IMR-90 (cell line): ENCODE data around the gene GPER1. TPM values are rescaled to one million over a fixed set of nuclear protein-coding genes. Genes with fewer than 3 reads are reported as not detected.

Experiments
- ATAC-seq: fragments of 200-7000 bp; cut with Tn5 transposase; 2 replicates; pipeline ENCODE4 v1.9.1; 2020; ENCODE audit warnings: low read depth, mild to moderate bottlenecking, moderate library complexity
- BruUV-seq: library from RNA; stranded (reverse); fragments of 400-500 nt; replicated peaks from 2 replicates; lab custom pipeline; 2021; lab: Mats Ljungman, UMichigan
- CTCF ChIA-PET: fragments of 300-600 bp; formaldehyde crosslinking; extraction: SDS; loops from one replicate; lab custom pipeline; 2021; ENCODE audit warnings: antibody characterized with exemption; lab: Yijun Ruan, JAX
- POLR2A ChIA-PET: fragments of 300-600 bp; sonication (Branson Sonifier 250); formaldehyde crosslinking; loops from one replicate; lab custom pipeline; 2022; ENCODE audit warnings: antibody characterized with exemption; ENCODE audit not compliant: unreplicated experiment; lab: Charles Lee
- DNase-seq: peaks from one replicate; pipeline ENCODE4 v3.0.0; 2013
- H2AFZ ChIP-seq: replicated peaks from 2 replicates; pipeline ENCODE3; 2013; ENCODE audit warnings: low read length, mild to moderate bottlenecking; ENCODE audit not compliant: poor library complexity
- H2AK5ac ChIP-seq: 2 replicates; pipeline ENCODE4 v1.6.1; 2013; ENCODE audit warnings: low read depth, low read length, inconsistent platforms
- H2AK9ac ChIP-seq: replicated peaks from 2 replicates; pipeline ENCODE3; 2013; ENCODE audit warnings: mild to moderate bottlenecking, low read depth, low read length, moderate library complexity; ENCODE audit not compliant: poor library complexity
- H2BK120ac ChIP-seq: 2 replicates; pipeline ENCODE4 v1.6.1; 2013; ENCODE audit warnings: low read depth, low read length, inconsistent platforms
- H2BK15ac ChIP-seq: 3 replicates; pipeline ENCODE4 v1.6.1; 2013; ENCODE audit warnings: low read depth, low read length, inconsistent platforms
- H2BK20ac ChIP-seq: 2 replicates; pipeline ENCODE4 v1.6.1; 2013; ENCODE audit warnings: low read depth, mild to moderate bottlenecking, inconsistent platforms, low read length, moderate library complexity
- H2BK5ac ChIP-seq: 2 replicates; pipeline ENCODE4 v1.6.1; 2013; ENCODE audit warnings: mild to moderate bottlenecking, low read depth, low read length, inconsistent platforms; ENCODE audit not compliant: poor library complexity, severe bottlenecking
- H3K14ac ChIP-seq: replicated peaks from 2 replicates; pipeline ENCODE4 v1.6.1; 2013; ENCODE audit warnings: low read depth, low read length, inconsistent platforms
- H3K18ac ChIP-seq: 2 replicates; pipeline ENCODE4 v1.6.1; 2013; ENCODE audit warnings: low read depth, low read length, control low read depth
- H3K23ac ChIP-seq: 2 replicates; pipeline ENCODE4 v1.6.1; 2013; ENCODE audit warnings: low read depth, low read length, inconsistent platforms
- H3K27ac ChIP-seq: 2 replicates; pipeline ENCODE4 v1.5.1; 2013; ENCODE audit warnings: mild to moderate bottlenecking, control low read depth, low read length; ENCODE audit not compliant: insufficient read depth
- H3K27me3 ChIP-seq: 2 replicates; pipeline ENCODE4 v1.6.1; 2013; ENCODE audit warnings: low read length; ENCODE audit not compliant: control insufficient read depth, insufficient read depth
- H3K36me3 ChIP-seq: 2 replicates; pipeline ENCODE4 v1.6.1; 2013; ENCODE audit warnings: low read length, mixed read lengths; ENCODE audit not compliant: control insufficient read depth, insufficient read depth
- H3K4ac ChIP-seq: 2 replicates; pipeline ENCODE4 v1.6.1; 2013; ENCODE audit warnings: low read depth, low read length, inconsistent platforms
- H3K4me1 ChIP-seq: 2 replicates; pipeline ENCODE4 v1.6.1; 2013; ENCODE audit warnings: low read length, mixed read lengths; ENCODE audit not compliant: control insufficient read depth, insufficient read depth
- H3K4me2 ChIP-seq: 2 replicates; pipeline ENCODE4 v1.6.1; 2013; ENCODE audit warnings: low read depth, mild to moderate bottlenecking, control low read depth, low read length, moderate library complexity
- H3K4me3 ChIP-seq: 2 replicates; pipeline ENCODE4 v1.5.1; 2013; ENCODE audit warnings: low read depth, mild to moderate bottlenecking, control low read depth, low read length, moderate library complexity; ENCODE audit not compliant: insufficient read depth
- H3K56ac ChIP-seq: 2 replicates; pipeline ENCODE4 v1.6.1; 2013; ENCODE audit warnings: low read length, inconsistent platforms; ENCODE audit not compliant: insufficient read depth; ENCODE audit errors: extremely low read depth
- H3K79me1 ChIP-seq, 2 experiments: 2 replicates each; pipeline ENCODE4 v1.6.1; 2013; ENCODE audit warnings: low read length in 2 of 2, inconsistent platforms in 1 of 2, low read depth in 1 of 2
- H3K9ac ChIP-seq: 2 replicates; pipeline ENCODE4 v1.6.1; 2013; ENCODE audit warnings: low read depth, low read length, control low read depth
- H3K9me1 ChIP-seq: 2 replicates; pipeline ENCODE4 v1.6.1; 2013; ENCODE audit warnings: low read length, inconsistent platforms; ENCODE audit not compliant: insufficient read depth
- H3K9me3 ChIP-seq: 2 replicates; pipeline ENCODE4 v1.6.1; 2013; ENCODE audit warnings: low read length; ENCODE audit not compliant: control insufficient read depth, insufficient read depth
- H4K20me1 ChIP-seq: 2 replicates; pipeline ENCODE4 v1.6.1; 2013; ENCODE audit warnings: low read length, inconsistent platforms; ENCODE audit not compliant: insufficient read depth
- H4K5ac ChIP-seq: 2 replicates; pipeline ENCODE4 v1.6.1; 2013; ENCODE audit warnings: mild to moderate bottlenecking, low read depth, low read length, control low read depth
- H4K8ac ChIP-seq, 2 experiments: 2 replicates each; pipeline ENCODE4 v1.6.1; 2013; ENCODE audit warnings: low read depth in 2 of 2, low read length in 2 of 2, control low read depth in 1 of 2, inconsistent platforms in 1 of 2
- H4K91ac ChIP-seq: 2 replicates; pipeline ENCODE4 v1.6.1; 2013; ENCODE audit warnings: low read depth, low read length, inconsistent platforms; ENCODE audit not compliant: insufficient read depth
- BHLHE40 ChIP-seq: fragments of 150-350 bp; IDR thresholded peaks from 2 replicates; pipeline ENCODE4 v1.6.1; 2016; ENCODE audit warnings: mild to moderate bottlenecking, low read depth, low read length
- CEBPB ChIP-seq: IDR thresholded peaks from 2 replicates; pipeline ENCODE4 v1.6.1; 2012; ENCODE audit warnings: low read depth, low read length, improper control_type of control experiment
- CHD1 ChIP-seq: IDR thresholded peaks from 2 replicates; pipeline ENCODE4 v1.6.1; 2012; ENCODE audit warnings: low read depth, low read length, improper control_type of control experiment
- ELK1 ChIP-seq: fragments of 150-350 bp; IDR thresholded peaks from 2 replicates; pipeline ENCODE4 v1.6.1; 2016; ENCODE audit warnings: low read depth, mild to moderate bottlenecking, low read length, moderate library complexity, borderline replicate concordance
- FOS ChIP-seq: fragments of 150-350 bp; IDR thresholded peaks from 2 replicates; pipeline ENCODE4 v1.6.1; 2016; ENCODE audit warnings: low read depth, low read length
- MAFK ChIP-seq: IDR thresholded peaks from 2 replicates; pipeline ENCODE4 v1.6.1; 2012; ENCODE audit warnings: low read depth, low read length, improper control_type of control experiment
- MAZ ChIP-seq: IDR thresholded peaks from 2 replicates; pipeline ENCODE4 v1.6.1; 2012; ENCODE audit warnings: low read depth, mild to moderate bottlenecking, low read length, improper control_type of control experiment, moderate library complexity, borderline replicate concordance
- MXI1 ChIP-seq: IDR thresholded peaks from 2 replicates; pipeline ENCODE4 v1.6.1; 2012; ENCODE audit warnings: low read depth, mild to moderate bottlenecking, low read length, moderate library complexity, borderline replicate concordance
- NFE2L2 ChIP-seq: fragments of 150-350 bp; IDR thresholded peaks from 2 replicates; pipeline ENCODE4 v1.6.1; 2016; ENCODE audit warnings: low read depth, mild to moderate bottlenecking, low read length
- POLR2A ChIP-seq: IDR thresholded peaks from 2 replicates; pipeline ENCODE4 v1.6.1; 2012; ENCODE audit warnings: mild to moderate bottlenecking, low read depth, low read length
- RAD21 ChIP-seq: IDR thresholded peaks from 2 replicates; pipeline ENCODE4 v1.6.1; 2012; ENCODE audit warnings: low read length, improper control_type of control experiment
- RCOR1 ChIP-seq: IDR thresholded peaks from 2 replicates; pipeline ENCODE4 v1.6.1; 2012; ENCODE audit warnings: mild to moderate bottlenecking, low read length, improper control_type of control experiment; ENCODE audit not compliant: insufficient replicate concordance
- RFX5 ChIP-seq: IDR thresholded peaks from 2 replicates; pipeline ENCODE4 v1.8.0; 2012; ENCODE audit warnings: low read depth, mild to moderate bottlenecking, low read length, moderate library complexity
- SMC3 ChIP-seq: fragments of 150-350 bp; IDR thresholded peaks from 2 replicates; pipeline ENCODE4 v1.6.1; 2016; ENCODE audit warnings: low read depth, mild to moderate bottlenecking, antibody characterized with exemption, low read length, moderate library complexity
- WGBS, 2 experiments: methylation state at CpG; one replicate each; pipeline versions ENCODE4 v1.1.5 to v1.1.7; 2013; ENCODE audit warnings: missing lambda C conversion rate in 2 of 2; ENCODE audit not compliant: insufficient read length in 1 of 2; ENCODE audit errors: extremely low coverage in 2 of 2; 5-methylcytosine and 5-hydroxymethylcytosine counted together
- dilution Hi-C: fragments of 300-500 bp; cut with HindIII; formaldehyde crosslinking; loops from one replicate; pipeline ENCODE4 v1.14.3; 2018; ENCODE audit warnings: low sequenced_read_pairs; ENCODE audit not compliant: unreplicated experiment
- in situ Hi-C: fragments of 300-500 bp; cut with MboI; formaldehyde crosslinking; loops from 3 replicates; pipeline ENCODE4 v1.14.3; 2019; ENCODE audit warnings: low sequenced_read_pairs, inconsistent platforms, mixed read lengths
- intact Hi-C: fragments of 100-400 bp; cut with micrococcal nuclease; formaldehyde crosslinking; loops from 2 replicates; pipeline ENCODE4 v1.10.0; 2022
- polyA plus RNA-seq, 3 experiments: library from polyadenylated mRNA; depleted of rRNA; stranded (reverse); fragments of >200 nt; gene quantifications; 2 replicates each; pipeline ENCODE4 v1.2.3, GENCODE V29; 2012; ENCODE audit warnings: low replicate concordance in 1 of 3
- total RNA-seq: library from RNA; depleted of rRNA; stranded (reverse); fragments of >200 nt; gene quantifications from 2 replicates; pipeline ENCODE4 v1.2.3, GENCODE V29; 2012
- TF ChIP-seq, protein P1 (sequence below): conservative IDR thresholded peaks from 2 replicates; pipeline ENCODE4 v1.5.1; 2012; ENCODE audit warnings: mild to moderate bottlenecking, low read depth, low read length, improper control_type of control experiment
- TF ChIP-seq, protein P2 (sequence below): fragments of 150-350 bp; IDR thresholded peaks from 2 replicates; pipeline ENCODE4 v1.6.1; 2017; ENCODE audit warnings: mild to moderate bottlenecking, antibody characterized with exemption, low read length, low read depth

Gene GPER1
- total and polyA plus RNA-seq, 2 of the 4 experiments (the other 2 are of a cell fraction), result 2.0 to 5.8 TPM

DNA sequence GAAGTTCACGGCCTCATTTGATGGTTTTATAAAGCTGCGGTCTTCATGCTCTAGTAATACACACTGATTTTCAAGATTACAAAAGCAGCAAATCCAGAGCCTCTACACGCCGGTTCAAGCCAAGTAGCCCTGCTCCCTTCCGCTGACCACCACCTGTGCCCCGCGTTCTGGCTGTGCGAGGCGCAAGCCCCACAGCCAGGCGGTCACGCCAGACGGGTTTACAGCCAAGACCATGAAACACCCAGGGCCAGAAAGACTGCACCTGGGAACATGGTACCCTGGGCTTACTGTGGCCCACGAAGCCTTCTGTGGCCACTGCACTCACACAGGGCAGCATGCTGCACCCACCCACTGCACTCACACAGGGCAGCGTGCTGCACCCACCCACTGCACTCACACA lies 33.6 kb downstream of the GPER1 start:
- Histone ChIP-seq H2AK9ac (no peak overlapping the region), H2BK15ac (no peak overlapping the region), H3K36me3 (peaks cover 4% of the 10 kb centered on the region; the same call in 1 of the 2 replicates), H4K91ac (no peak overlapping the region), H3K27ac (no peak overlapping the region), H3K14ac (no peak overlapping the region), H3K23ac (no peak overlapping the region), H3K4me3 (no peak overlapping the region), H3K4me2 (no peak overlapping the region), H4K8ac (no peak overlapping the region), H3K9ac (no peak overlapping the region), H2BK5ac (no peak overlapping the region), H3K4ac (no peak overlapping the region), H2AK5ac (no peak overlapping the region), H3K4me1 (peaks cover 3% of the 10 kb centered on the region), H3K56ac (no peak overlapping the region), H2BK120ac (no peak overlapping the region), H3K27me3 (no peaks in the 10 kb centered on the region), H4K5ac (no peak overlapping the region), H3K9me3 (no peaks in the 10 kb centered on the region), H2BK20ac (no peak overlapping the region), H2AFZ (no peak overlapping the region), H3K79me1 (peaks cover 0 to 47% of the 10 kb centered on the region in 2 experiments; a peak in 3 of 4 replicates), H3K9me1 (no peaks in the 10 kb centered on the region), H3K18ac (no peak overlapping the region), H4K20me1 (no peaks in the 10 kb centered on the region)
- TF ChIP-seq ELK1, result no peak
- no peak for TF ChIP-seq MAFK
- no peak for TF ChIP-seq BHLHE40
- TF ChIP-seq POLR2A, result no peak
- no peak for TF ChIP-seq MAZ
- TF ChIP-seq, protein P1, sequence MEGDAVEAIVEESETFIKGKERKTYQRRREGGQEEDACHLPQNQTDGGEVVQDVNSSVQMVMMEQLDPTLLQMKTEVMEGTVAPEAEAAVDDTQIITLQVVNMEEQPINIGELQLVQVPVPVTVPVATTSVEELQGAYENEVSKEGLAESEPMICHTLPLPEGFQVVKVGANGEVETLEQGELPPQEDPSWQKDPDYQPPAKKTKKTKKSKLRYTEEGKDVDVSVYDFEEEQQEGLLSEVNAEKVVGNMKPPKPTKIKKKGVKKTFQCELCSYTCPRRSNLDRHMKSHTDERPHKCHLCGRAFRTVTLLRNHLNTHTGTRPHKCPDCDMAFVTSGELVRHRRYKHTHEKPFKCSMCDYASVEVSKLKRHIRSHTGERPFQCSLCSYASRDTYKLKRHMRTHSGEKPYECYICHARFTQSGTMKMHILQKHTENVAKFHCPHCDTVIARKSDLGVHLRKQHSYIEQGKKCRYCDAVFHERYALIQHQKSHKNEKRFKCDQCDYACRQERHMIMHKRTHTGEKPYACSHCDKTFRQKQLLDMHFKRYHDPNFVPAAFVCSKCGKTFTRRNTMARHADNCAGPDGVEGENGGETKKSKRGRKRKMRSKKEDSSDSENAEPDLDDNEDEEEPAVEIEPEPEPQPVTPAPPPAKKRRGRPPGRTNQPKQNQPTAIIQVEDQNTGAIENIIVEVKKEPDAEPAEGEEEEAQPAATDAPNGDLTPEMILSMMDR, result no peak
- TF ChIP-seq FOS, result no peak
- TF ChIP-seq, protein P2, sequence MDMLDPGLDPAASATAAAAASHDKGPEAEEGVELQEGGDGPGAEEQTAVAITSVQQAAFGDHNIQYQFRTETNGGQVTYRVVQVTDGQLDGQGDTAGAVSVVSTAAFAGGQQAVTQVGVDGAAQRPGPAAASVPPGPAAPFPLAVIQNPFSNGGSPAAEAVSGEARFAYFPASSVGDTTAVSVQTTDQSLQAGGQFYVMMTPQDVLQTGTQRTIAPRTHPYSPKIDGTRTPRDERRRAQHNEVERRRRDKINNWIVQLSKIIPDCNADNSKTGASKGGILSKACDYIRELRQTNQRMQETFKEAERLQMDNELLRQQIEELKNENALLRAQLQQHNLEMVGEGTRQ, result no peak
- TF ChIP-seq NFE2L2, result no peak
- no peak for TF ChIP-seq CHD1
- no peak for TF ChIP-seq RFX5
- TF ChIP-seq CEBPB, result no peak
- no peak for TF ChIP-seq RCOR1
- no peak for TF ChIP-seq SMC3
- no peak for TF ChIP-seq MXI1
- TF ChIP-seq RAD21, result no peak
- POLR2A ChIA-PET, result no interaction called here
- dilution Hi-C loops, result no loop called here
- CTCF ChIA-PET, result no interaction called here
- intact Hi-C loops, result no loop called here
- in situ Hi-C loops, result no loop called here
- ATAC-seq (no peak), DNase-seq (no peak)
- no TSS peak for BruUV-seq
- 100% methylated on average over 7 of the region's 14 CpGs; no CpG with 5 or more reads in 1 of the 2 experiments for WGBS, 2 experiments
